Muscle layer of colon (tissue), 2 donors: ENCODE results near the gene VSTM5.
A peak's percentile ranks its signal among the peaks of the same experiment; 100 is the strongest.

ENCODE experiments used
- H3K27ac ChIP-seq: one replicate; pipeline ENCODE4 v1.7.0; 2013; ENCODE audit warnings: low read depth, mild to moderate bottlenecking, low read length, moderate library complexity
- H3K27me3 ChIP-seq, 2 donors: one replicate each; pipeline ENCODE4 v1.7.0; 2013; ENCODE audit warnings: low read length in 2 of 2, mild to moderate bottlenecking in 2 of 2; ENCODE audit not compliant: insufficient read depth in 2 of 2, control insufficient read depth in 1 of 2
- H3K36me3 ChIP-seq: one replicate; pipeline ENCODE4 v1.7.0; 2013; ENCODE audit warnings: mild to moderate bottlenecking, low read length; ENCODE audit not compliant: insufficient read depth
- H3K4me1 ChIP-seq: one replicate; pipeline ENCODE4 v1.7.0; 2013; ENCODE audit warnings: mild to moderate bottlenecking, low read length; ENCODE audit not compliant: insufficient read depth
- H3K4me3 ChIP-seq, 2 donors: one replicate each; pipeline ENCODE4 v1.7.0; 2013; ENCODE audit warnings: low read length in 2 of 2, low read depth in 1 of 2, mild to moderate bottlenecking in 1 of 2, moderate library complexity in 1 of 2
- H3K9ac ChIP-seq: one replicate; pipeline ENCODE4 v1.7.0; 2013; ENCODE audit warnings: low read length
- H3K9me3 ChIP-seq: one replicate; pipeline ENCODE4 v1.7.0; 2013; ENCODE audit warnings: mild to moderate bottlenecking, low read length
- donor health status: abdominal sarcoma.
- donor health status: Adenocarcinoma of cecum.

The VSTM5 gene

GRCh38 chr11:93819966-93820695, 30.3 kb downstream of the VSTM5 start:
- Histone ChIP-seq H3K9ac (no peak overlapping the region), H3K27ac (no peak overlapping the region), H3K9me3 (no peaks in the 10 kb centered on the region)

GRCh38 chr11:93817426-93818348, 32.7 kb downstream of the VSTM5 start:
- Histone ChIP-seq H3K4me3 (no peak overlapping the region), H3K4me1 (peaks cover 5% of the 10 kb centered on the region), H3K9ac (no peak overlapping the region), H3K27me3 (no peaks in the 10 kb centered on the region), H3K36me3 (peaks cover 25% of the 10 kb centered on the region), H3K27ac (no peak overlapping the region), H3K9me3 (no peaks in the 10 kb centered on the region)

More at GRCh38 chr11:93819966-93820695, 30.3 kb downstream of the VSTM5 start:
- H3K4me3 ChIP-seq, result no peak overlapping the region
- peaks cover 9% of the 10 kb centered on the region for H3K36me3 ChIP-seq
- no peaks in the 10 kb centered on the region for H3K4me1 ChIP-seq
- H3K27me3 ChIP-seq, result no peaks in the 10 kb centered on the region

- H3K9ac ChIP-seq, result no peak overlapping the region
- peaks cover 44% of the 10 kb centered on the region for H3K36me3 ChIP-seq
- H3K4me3 ChIP-seq, result no peak overlapping the region
- H3K27ac ChIP-seq, result no peak overlapping the region
- no peaks in the 10 kb centered on the region for H3K27me3 ChIP-seq
- peaks cover 5% of the 10 kb centered on the region for H3K4me1 ChIP-seq
- no peaks in the 10 kb centered on the region for H3K9me3 ChIP-seq
These were observed 35.3 kb downstream of the VSTM5 start for GRCh38 chr11:93814966-93815633.

GRCh38 chr11:93813974-93814373, 36.4 kb downstream of the VSTM5 start:
- H3K4me1 ChIP-seq, result peaks cover 5% of the 10 kb centered on the region
- no peak overlapping the region for H3K27ac ChIP-seq
- H3K27me3 ChIP-seq, result no peaks in the 10 kb centered on the region
- H3K9ac ChIP-seq, result no peak overlapping the region
- no peaks in the 10 kb centered on the region for H3K9me3 ChIP-seq
- H3K36me3 ChIP-seq, result peaks cover 54% of the 10 kb centered on the region
- no peak overlapping the region for H3K4me3 ChIP-seq

GRCh38 chr11:93807980-93808379, 42.4 kb downstream of the VSTM5 start:
- H3K36me3 ChIP-seq, result peaks cover 69% of the 10 kb centered on the region
- no peak overlapping the region for H3K9ac ChIP-seq
- H3K27me3 ChIP-seq, result no peaks in the 10 kb centered on the region
- H3K4me3 ChIP-seq, result no peak overlapping the region
- no peaks in the 10 kb centered on the region for H3K9me3 ChIP-seq
- H3K27ac ChIP-seq, result no peak overlapping the region
- H3K4me1 ChIP-seq, result no peaks in the 10 kb centered on the region

- H3K36me3 ChIP-seq, result peaks cover 64% of the 10 kb centered on the region
- no peaks in the 10 kb centered on the region for H3K9me3 ChIP-seq
- H3K4me3 ChIP-seq, result no peak overlapping the region
- no peaks in the 10 kb centered on the region for H3K27me3 ChIP-seq
- H3K9ac ChIP-seq, result no peak overlapping the region
- no peaks in the 10 kb centered on the region for H3K4me1 ChIP-seq
- no peak overlapping the region for H3K27ac ChIP-seq
These were observed 45.5 kb downstream of the VSTM5 start for GRCh38 chr11:93804879-93805278.

- Histone ChIP-seq H3K4me3 (no peak overlapping the region), H3K4me1 (no peaks in the 10 kb centered on the region), H3K9ac (no peak overlapping the region), H3K27ac (no peak overlapping the region), H3K9me3 (no peaks in the 10 kb centered on the region), H3K36me3 (peaks cover 54% of the 10 kb centered on the region), H3K27me3 (no peaks in the 10 kb centered on the region)
These were observed 49.1 kb downstream of the VSTM5 start for GRCh38 chr11:93801366-93801765.

GRCh38 chr11:93796441-93797231, 53.8 kb downstream of the VSTM5 start:
- H3K36me3 ChIP-seq, result peaks cover 54% of the 10 kb centered on the region

GRCh38 chr11:93791493-93791892, 58.9 kb downstream of the VSTM5 start:
- H3K4me1 ChIP-seq, result peaks cover 12% of the 10 kb centered on the region
- H3K27me3 ChIP-seq, result no peaks in the 10 kb centered on the region
- H3K4me3 ChIP-seq, result no peak overlapping the region
- H3K36me3 ChIP-seq, result peaks cover 61% of the 10 kb centered on the region
- no peak overlapping the region for H3K9ac ChIP-seq
- H3K27ac ChIP-seq, result no peak overlapping the region
- H3K9me3 ChIP-seq, result no peaks in the 10 kb centered on the region

More at GRCh38 chr11:93796441-93797231, 53.8 kb downstream of the VSTM5 start:
- H3K27ac ChIP-seq, result no peak overlapping the region
- no peak overlapping the region for H3K4me3 ChIP-seq
- H3K4me1 ChIP-seq, result no peaks in the 10 kb centered on the region
- H3K27me3 ChIP-seq, result no peaks in the 10 kb centered on the region
- no peaks in the 10 kb centered on the region for H3K9me3 ChIP-seq
- no peak overlapping the region for H3K9ac ChIP-seq

- Histone ChIP-seq H3K27ac (peak overlapping the region; percentile 95), H3K4me1 (peaks cover 24% of the 10 kb centered on the region), H3K36me3 (peaks cover 14% of the 10 kb centered on the region), H3K9ac (peak overlapping the region; percentile 78), H3K9me3 (no peaks in the 10 kb centered on the region), H3K4me3 (peak overlapping the region; percentile 59 to 84), H3K27me3 (no peaks in the 10 kb centered on the region)
These were observed 65.5 kb downstream of the VSTM5 start for GRCh38 chr11:93784935-93785360.
